PC-9 (cell line): ENCODE measurements around the gene MTNR1A. TPM values are rescaled to one million over a fixed set of nuclear protein-coding genes. Genes with fewer than 3 reads are reported as not detected.

ENCODE experiments used
- BruUV-seq: library from RNA; stranded (reverse); fragments of 400-500 nt; replicated peaks from 2 replicates; lab custom pipeline; 2021; lab: Mats Ljungman, UMichigan
- CTCF ChIA-PET: fragments of 300-600 bp; sonication (Branson Sonifier 250); formaldehyde crosslinking; loops from one replicate; lab custom pipeline; 2022; ENCODE audit warnings: antibody characterized with exemption; lab: Charles Lee
- POLR2A ChIA-PET: fragments of 300-600 bp; sonication (Branson Sonifier 250); formaldehyde crosslinking; loops from one replicate; lab custom pipeline; 2022; ENCODE audit warnings: antibody characterized with exemption; ENCODE audit not compliant: unreplicated experiment; lab: Charles Lee
- DNase-seq, 2 experiments: peaks; one replicate each; pipeline versions ENCODE4 v3.0.0 to v3.0.0-alpha.2; 2015 to 2022; ENCODE audit warnings: mixed read lengths in 1 of 2
- H2AFZ ChIP-seq: fragments of 200-600 bp; sonication (generic); 2 replicates; pipeline ENCODE4 v1.8.1; 2017; ENCODE audit warnings: antibody characterized with exemption
- H3F3A ChIP-seq: fragments of 200-600 bp; sonication (generic); 2 replicates; pipeline ENCODE4 v1.8.1; 2017; ENCODE audit warnings: antibody characterized with exemption, mild to moderate bottlenecking, low read depth; ENCODE audit not compliant: insufficient read depth
- H3K27ac ChIP-seq: fragments of 200-600 bp; sonication (generic); 2 replicates; pipeline ENCODE4 v1.6.1; 2016; ENCODE audit warnings: mixed run types
- H3K27me3 ChIP-seq: fragments of 200-600 bp; sonication (generic); 2 replicates; pipeline ENCODE4 v1.6.1; 2016; ENCODE audit warnings: low read depth, mixed run types; ENCODE audit not compliant: insufficient read depth
- H3K36me3 ChIP-seq: fragments of 200-600 bp; sonication (generic); 2 replicates; pipeline ENCODE4 v1.6.1; 2016; ENCODE audit warnings: low read depth, mixed run types
- H3K4me1 ChIP-seq: fragments of 200-600 bp; sonication (generic); replicated peaks from 2 replicates; pipeline ENCODE4 v1.6.1; 2016; ENCODE audit warnings: mixed run types; ENCODE audit not compliant: insufficient read depth
- H3K4me2 ChIP-seq: fragments of 200-600 bp; sonication (generic); 2 replicates; pipeline ENCODE4 v1.6.1; 2017; ENCODE audit warnings: mixed run types
- H3K4me3 ChIP-seq: fragments of 200-600 bp; sonication (generic); 2 replicates; pipeline ENCODE4 v1.6.1; 2016; ENCODE audit warnings: mixed run types
- H3K79me2 ChIP-seq: fragments of 200-600 bp; sonication (generic); 2 replicates; pipeline ENCODE4 v1.6.1; 2017; ENCODE audit warnings: low read depth, mixed run types
- H3K9me2 ChIP-seq: fragments of 200-600 bp; sonication (generic); 2 replicates; pipeline ENCODE4 v1.8.1; 2017; ENCODE audit warnings: mild to moderate bottlenecking; ENCODE audit not compliant: insufficient read depth
- H3K9me3 ChIP-seq: fragments of 200-600 bp; sonication (generic); 2 replicates; pipeline ENCODE4 v1.8.1; 2016; ENCODE audit warnings: low read depth; ENCODE audit not compliant: insufficient read depth
- H4K20me1 ChIP-seq: fragments of 200-600 bp; sonication (generic); 2 replicates; pipeline ENCODE4 v1.8.1; 2017; ENCODE audit not compliant: insufficient read depth
- CTCF ChIP-seq: fragments of 200-600 bp; sonication (generic); conservative IDR thresholded peaks from 2 replicates; pipeline ENCODE4 v1.6.1; 2017; ENCODE audit warnings: mixed run types, antibody characterized with exemption, mild to moderate bottlenecking, moderate library complexity
- EZH2 ChIP-seq: fragments of 200-600 bp; sonication (generic); IDR thresholded peaks from 2 replicates; pipeline ENCODE4 v1.8.0; 2017; ENCODE audit warnings: antibody characterized with exemption, low read depth
- intact Hi-C: fragments of 100-400 bp; cut with micrococcal nuclease; formaldehyde crosslinking; loops from one replicate; pipeline ENCODE4 v1.10.0; 2022; ENCODE audit not compliant: unreplicated experiment
- total RNA-seq: library from RNA; stranded (reverse); gene quantifications from 2 replicates; pipeline ENCODE4 v1.2.3, GENCODE V29; 2021

MTNR1A gene
- total RNA-seq, 1 experiment from 2014 or later = not detected

DNA sequence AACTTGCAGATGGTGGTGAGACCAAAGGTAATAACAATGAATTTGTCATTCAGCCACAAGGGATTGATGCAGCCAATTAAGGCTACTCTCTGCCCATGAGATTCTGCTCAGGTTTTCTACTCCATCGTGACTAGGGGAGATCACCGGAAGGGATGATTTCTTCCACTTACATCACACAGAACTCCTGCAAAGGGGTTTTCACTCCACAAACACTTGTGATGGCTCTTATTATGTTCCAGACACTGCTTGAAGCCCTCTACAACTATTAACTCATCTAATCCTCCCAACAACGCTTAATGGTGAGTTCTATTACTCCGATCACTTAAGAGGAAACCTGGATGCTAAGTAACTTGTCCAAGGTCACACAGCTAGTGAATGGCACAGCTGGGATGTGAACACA, 55.9 kb downstream of the MTNR1A start:
- Histone ChIP-seq H4K20me1 (no peaks in the 10 kb centered on the region), H3F3A (no peaks in the 10 kb centered on the region), H3K4me1 (no peaks in the 10 kb centered on the region), H3K4me3 (no peak overlapping the region), H3K27ac (no peak overlapping the region), H3K9me3 (no peaks in the 10 kb centered on the region; the same call in 1 of the 2 replicates), H3K36me3 (no peaks in the 10 kb centered on the region), H3K27me3 (peaks cover 6% of the 10 kb centered on the region; the same call in 1 of the 2 replicates), H3K9me2 (no peaks in the 10 kb centered on the region), H3K79me2 (no peaks in the 10 kb centered on the region), H2AFZ (no peak overlapping the region), H3K4me2 (no peak overlapping the region)
- TF ChIP-seq CTCF = no peak
- TF ChIP-seq EZH2 = no peak
- intact Hi-C loops = no loop called here
- BruUV-seq = no TSS peak
- POLR2A ChIA-PET = no interaction called here
- CTCF ChIA-PET = no interaction called here
- DNase-seq = no peak

DNA sequence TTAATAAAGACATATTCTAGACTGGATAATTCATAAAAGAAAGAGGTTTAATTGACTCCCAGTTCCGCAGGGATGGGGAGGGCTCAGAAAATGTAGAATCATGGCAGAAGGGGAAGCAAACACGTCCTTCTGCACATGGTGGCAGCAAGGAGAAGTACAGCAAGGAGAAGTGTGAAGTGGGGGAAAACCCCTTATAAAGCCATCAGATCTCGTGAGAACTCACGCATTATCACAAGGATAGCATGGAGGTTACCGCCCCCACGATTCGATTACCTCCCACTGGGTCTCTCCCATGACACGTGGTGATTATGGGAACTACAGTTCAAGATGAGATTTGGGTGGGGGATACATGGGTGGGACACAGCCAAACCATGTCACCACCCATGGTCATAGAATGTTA, 58.3 kb downstream of the MTNR1A start:
- no peak overlapping the region for H3K27ac ChIP-seq
- no peaks in the 10 kb centered on the region for H3K79me2 ChIP-seq
- no TSS peak for BruUV-seq
- H3K36me3 ChIP-seq = no peaks in the 10 kb centered on the region
- H2AFZ ChIP-seq = no peak overlapping the region
- intact Hi-C loops = no loop called here
- no peak overlapping the region for H3K4me2 ChIP-seq
- no peaks in the 10 kb centered on the region for H3K9me2 ChIP-seq
- H3K4me3 ChIP-seq = no peak overlapping the region
- no peaks in the 10 kb centered on the region for H3F3A ChIP-seq
- no peaks in the 10 kb centered on the region; the same call in 1 of the 2 replicates for H3K9me3 ChIP-seq
- no peaks in the 10 kb centered on the region for H3K4me1 ChIP-seq
- no peak for DNase-seq
- H3K27me3 ChIP-seq = no peaks in the 10 kb centered on the region
- H4K20me1 ChIP-seq = no peaks in the 10 kb centered on the region
- CTCF ChIA-PET = no interaction called here
- TF ChIP-seq CTCF (no peak), EZH2 (no peak)
- POLR2A ChIA-PET = no interaction called here

GRCh38 chr4:186494496-186494895, 60.9 kb downstream of the MTNR1A start:
- Histone ChIP-seq H3K9me2 (no peaks in the 10 kb centered on the region), H2AFZ (no peak overlapping the region), H3K4me1 (no peaks in the 10 kb centered on the region), H3K4me3 (no peak overlapping the region), H3K27me3 (no peaks in the 10 kb centered on the region), H3K4me2 (no peak overlapping the region), H3K27ac (no peak overlapping the region), H3K79me2 (no peaks in the 10 kb centered on the region), H3K9me3 (no peaks in the 10 kb centered on the region; the same call in 1 of the 2 replicates), H3K36me3 (no peaks in the 10 kb centered on the region), H3F3A (no peaks in the 10 kb centered on the region), H4K20me1 (no peaks in the 10 kb centered on the region)
- ChIA-PET CTCF (no interaction called here), POLR2A (no interaction called here)
- intact Hi-C loops = no loop called here
- BruUV-seq = no TSS peak
- no peak for DNase-seq
- TF ChIP-seq EZH2 = no peak
- TF ChIP-seq CTCF = no peak
